HG03378 (cell line): Measurements from ENCODE around the gene POLA1.

Experiments
- ATAC-seq: cut with Tn5 transposase; IDR thresholded peaks from one replicate; pipeline ENCODE4 v1.9.1; 2021; ENCODE audit warnings: mild to moderate bottlenecking, moderate library complexity; ENCODE audit not compliant: unreplicated experiment

POLA1 gene

GRCh38 chrX:24956828-24957227, 263.1 kb downstream of the POLA1 start:
- no peak for ATAC-seq

GRCh38 chrX:24961809-24962208, 268.1 kb downstream of the POLA1 start:
- no peak for ATAC-seq

- ATAC-seq = no peak
Observed at GRCh38 chrX:24963823-24964222, 270.1 kb downstream of the POLA1 start.

- ATAC-seq = no peak
Observed at GRCh38 chrX:24965372-24965771, 271.7 kb downstream of the POLA1 start.

GRCh38 chrX:24969812-24970211, 276.1 kb downstream of the POLA1 start:
- no peak for ATAC-seq

- ATAC-seq = no peak
Observed at GRCh38 chrX:24979081-24979480, 285.4 kb downstream of the POLA1 start.

- ATAC-seq = no peak
Observed at GRCh38 chrX:24981030-24981429, 287.3 kb downstream of the POLA1 start.

GRCh38 chrX:24982306-24982965, 288.7 kb downstream of the POLA1 start:
- no peak for ATAC-seq

GRCh38 chrX:24983931-24984330, 290.2 kb downstream of the POLA1 start:
- ATAC-seq = no peak

GRCh38 chrX:24985120-24985519, 291.4 kb downstream of the POLA1 start:
- ATAC-seq = no peak

GRCh38 chrX:24987731-24988130, 294.0 kb downstream of the POLA1 start:
- ATAC-seq = no peak

- no peak for ATAC-seq
Observed at GRCh38 chrX:24988314-24988713, 294.6 kb downstream of the POLA1 start.

GRCh38 chrX:24990535-24990934, 296.8 kb downstream of the POLA1 start:
- no peak for ATAC-seq

- no peak for ATAC-seq
Observed at GRCh38 chrX:24993879-24994278, 300.2 kb downstream of the POLA1 start.

- ATAC-seq = no peak
Observed at GRCh38 chrX:24996096-24996709, 302.5 kb downstream of the POLA1 start.

GRCh38 chrX:24999511-24999910, 305.8 kb downstream of the POLA1 start:
- no peak for ATAC-seq

GRCh38 chrX:25001808-25002660, 308.3 kb downstream of the POLA1 start:
- ATAC-seq = no peak

- no peak for ATAC-seq
Observed at GRCh38 chrX:25002661-25003020, 308.9 kb downstream of the POLA1 start.

- ATAC-seq = no peak
Observed at GRCh38 chrX:25003066-25003849, 309.5 kb downstream of the POLA1 start.

GRCh38 chrX:25004040-25004439, 310.3 kb downstream of the POLA1 start:
- no peak for ATAC-seq

GRCh38 chrX:25004485-25005032, 310.8 kb downstream of the POLA1 start:
- ATAC-seq = no peak
